Breast epithelium (tissue), 4 donors: Measurements from ENCODE around the gene SRGAP1. TPM values are rescaled to one million over a fixed set of nuclear protein-coding genes. Genes with fewer than 3 reads are reported as not detected.
"Not testable (repeated sequence)": the region's sequence is repeated elsewhere in the genome, so short reads cannot be mapped to it uniquely, and the experiment has no call there.

Experiments used
- DNase-seq, 2 donors: peaks; one replicate each; pipeline ENCODE4 v3.0.0-alpha.2; 2019; ENCODE audit warnings: low spot score in 2 of 2
- H3K27ac ChIP-seq, 2 donors: fragments of 200-600 bp; sonication (generic) in 1 of 2; one replicate each; pipeline ENCODE4 v1.5.1; 2016 to 2019; ENCODE audit warnings: mild to moderate bottlenecking in 1 of 2
- H3K27me3 ChIP-seq, 2 donors: fragments of 200-600 bp; sonication (generic) in 1 of 2; one replicate each; pipeline versions ENCODE4 v1.5.1 to v1.6.0; 2017 to 2019; ENCODE audit warnings: control low read depth in 1 of 2, mild to moderate bottlenecking in 1 of 2
- H3K36me3 ChIP-seq: fragments of 200-600 bp; one replicate; pipeline ENCODE4 v1.5.1; 2019
- H3K4me1 ChIP-seq, 2 donors: fragments of 200-600 bp; sonication (generic); one replicate each; pipeline ENCODE4 v1.5.1; 2016 to 2019; ENCODE audit warnings: control low read depth in 1 of 2
- H3K4me3 ChIP-seq, 3 donors: fragments of 200-600 bp; sonication (generic); 1 replicate in 2 of 3; 2 replicates in 1 of 3; pipeline ENCODE4 v1.5.1; 2016 to 2019; ENCODE audit warnings: mild to moderate bottlenecking in 3 of 3, moderate library complexity in 2 of 3
- H3K9me3 ChIP-seq, 2 donors: fragments of 200-600 bp; sonication (generic) in 1 of 2; one replicate each; pipeline ENCODE4 v1.5.1; 2016 to 2019; ENCODE audit warnings: control low read depth in 1 of 2
- POLR2A ChIP-seq: fragments of 450-650 bp; IDR thresholded peaks from one replicate; pipeline ENCODE4 v1.6.1; 2016; ENCODE audit warnings: antibody characterized with exemption, mild to moderate bottlenecking, moderate library complexity
- POLR2AphosphoS5 ChIP-seq, 3 donors: sonication (generic); formaldehyde crosslinking; IDR thresholded peaks; one replicate each; pipeline ENCODE4 v1.6.1; 2017; ENCODE audit warnings: antibody characterized with exemption in 3 of 3
- intact Hi-C: fragments of 100-400 bp; cut with DNase I; formaldehyde crosslinking; loops from one replicate; pipeline ENCODE4 v1.15.1; 2023; ENCODE audit warnings: low total_unique reads
- total RNA-seq, 3 donors: library from RNA; depleted of rRNA; stranded (reverse); fragments of >200 nt; gene quantifications; one replicate each; pipeline ENCODE4 v1.1.0, GENCODE V29; 2016
- TF ChIP-seq, protein P1 (sequence below), 3 donors: fragments of 450-650 bp; IDR thresholded peaks; one replicate each; pipeline ENCODE4 v1.5.1; 2016 to 2017; ENCODE audit warnings: antibody characterized with exemption in 3 of 3, mild to moderate bottlenecking in 3 of 3, moderate library complexity in 3 of 3

Gene SRGAP1
- total RNA-seq, 3 donors from 2014 or later = 20.3 to 58.7 (median 29.3) TPM

GRCh38 chr12:63857771-63858670 is 13.5 kb downstream of the SRGAP1 start:
- no peaks in the 10 kb centered on the region for H3K9me3 ChIP-seq
- H3K27ac ChIP-seq = no peak overlapping the region
- no peaks in the 10 kb centered on the region for H3K4me1 ChIP-seq
- H3K36me3 ChIP-seq = no peaks in the 10 kb centered on the region
- intact Hi-C loops = no loop called here
- H3K27me3 ChIP-seq = no peaks in the 10 kb centered on the region
- DNase-seq = no peak
- no peak overlapping the region for H3K4me3 ChIP-seq
- no peak for TF ChIP-seq POLR2A

DNA sequence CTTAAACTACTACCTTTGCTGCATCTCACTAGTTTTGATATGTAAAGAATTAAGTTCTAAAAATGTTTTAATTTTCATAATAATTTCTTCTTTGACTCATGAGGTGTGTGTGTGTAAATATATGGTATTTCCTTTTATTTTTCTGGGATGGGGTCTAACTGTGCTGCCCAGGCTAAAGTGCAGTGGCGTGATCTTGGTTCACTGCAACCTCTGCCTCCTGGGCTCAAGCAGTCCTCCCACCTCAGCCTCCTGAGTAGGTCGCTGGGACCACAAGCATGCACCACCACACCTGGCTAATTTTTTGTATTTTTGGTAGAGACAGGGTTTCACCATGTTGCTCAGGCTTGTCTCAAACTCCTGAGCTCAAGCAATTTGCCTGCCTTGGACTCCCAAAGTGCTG is 15.4 kb downstream of the SRGAP1 start:
- intact Hi-C loops, H3K27me3 ChIP-seq, H3K4me3 ChIP-seq, H3K4me1 ChIP-seq, H3K36me3 ChIP-seq, H3K27ac ChIP-seq, H3K9me3 ChIP-seq, DNase-seq: not testable (repeated sequence)

DNA sequence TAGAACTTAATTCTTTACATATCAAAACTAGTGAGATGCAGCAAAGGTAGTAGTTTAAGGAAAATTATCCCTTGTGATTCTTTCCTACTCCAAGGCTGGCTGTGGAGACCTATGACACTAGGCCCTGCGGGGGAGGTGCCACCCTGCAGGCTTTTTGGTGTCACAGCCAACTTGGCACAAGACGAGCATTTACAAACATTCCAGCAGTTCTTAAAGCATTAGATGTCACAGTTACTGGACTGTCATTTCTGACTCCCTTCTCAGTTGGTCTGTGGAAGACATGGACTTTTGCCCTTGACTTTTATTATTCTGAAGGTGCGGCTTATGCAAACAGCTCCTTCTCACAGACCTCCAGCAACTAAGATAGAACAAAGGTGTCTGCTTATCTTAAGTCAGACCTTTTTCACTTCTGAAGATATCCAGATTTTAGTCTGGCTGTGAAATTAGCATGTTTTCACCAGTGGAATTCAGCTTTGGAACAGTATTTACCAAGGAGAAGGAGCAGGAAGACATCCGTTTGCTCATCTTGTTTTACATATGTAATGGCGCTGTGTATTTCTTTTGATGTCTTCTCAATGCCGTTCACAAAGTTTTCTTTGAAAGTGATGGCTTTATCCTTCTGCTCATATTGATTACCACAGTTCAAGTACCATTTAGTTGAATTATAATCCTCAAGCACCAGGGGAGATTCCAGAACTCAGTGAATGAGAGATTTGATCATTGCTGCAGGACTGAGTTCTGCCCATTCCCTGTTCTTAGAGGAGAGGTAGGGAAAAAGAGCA is 17.9 kb downstream of the SRGAP1 start:
- TF ChIP-seq POLR2A (no peak), POLR2AphosphoS5 (IDR thresholded peaks at IDR 0.05) (no peak)
- TF ChIP-seq, protein P1, sequence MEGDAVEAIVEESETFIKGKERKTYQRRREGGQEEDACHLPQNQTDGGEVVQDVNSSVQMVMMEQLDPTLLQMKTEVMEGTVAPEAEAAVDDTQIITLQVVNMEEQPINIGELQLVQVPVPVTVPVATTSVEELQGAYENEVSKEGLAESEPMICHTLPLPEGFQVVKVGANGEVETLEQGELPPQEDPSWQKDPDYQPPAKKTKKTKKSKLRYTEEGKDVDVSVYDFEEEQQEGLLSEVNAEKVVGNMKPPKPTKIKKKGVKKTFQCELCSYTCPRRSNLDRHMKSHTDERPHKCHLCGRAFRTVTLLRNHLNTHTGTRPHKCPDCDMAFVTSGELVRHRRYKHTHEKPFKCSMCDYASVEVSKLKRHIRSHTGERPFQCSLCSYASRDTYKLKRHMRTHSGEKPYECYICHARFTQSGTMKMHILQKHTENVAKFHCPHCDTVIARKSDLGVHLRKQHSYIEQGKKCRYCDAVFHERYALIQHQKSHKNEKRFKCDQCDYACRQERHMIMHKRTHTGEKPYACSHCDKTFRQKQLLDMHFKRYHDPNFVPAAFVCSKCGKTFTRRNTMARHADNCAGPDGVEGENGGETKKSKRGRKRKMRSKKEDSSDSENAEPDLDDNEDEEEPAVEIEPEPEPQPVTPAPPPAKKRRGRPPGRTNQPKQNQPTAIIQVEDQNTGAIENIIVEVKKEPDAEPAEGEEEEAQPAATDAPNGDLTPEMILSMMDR (IDR thresholded peaks at IDR 0.05) = no peak
- Histone ChIP-seq H3K4me3 (no peak overlapping the region), H3K36me3 (no peaks in the 10 kb centered on the region), H3K27ac (peak overlapping the region; percentile 49 to 53), H3K4me1 (no peaks in the 10 kb centered on the region), H3K9me3 (no peaks in the 10 kb centered on the region), H3K27me3 (no peaks in the 10 kb centered on the region)
- DNase-seq = peak in 1 of 2 donors; percentile 38
- intact Hi-C loops = no loop called here

GRCh38 chr12:63862969-63863230 is 18.4 kb downstream of the SRGAP1 start:
- H3K36me3 ChIP-seq = no peaks in the 10 kb centered on the region
- no peaks in the 10 kb centered on the region for H3K27me3 ChIP-seq
- peak overlapping the region; percentile 49 to 53 for H3K27ac ChIP-seq
- DNase-seq = no peak
- H3K4me3 ChIP-seq = no peak overlapping the region
- intact Hi-C loops = no loop called here
- H3K9me3 ChIP-seq = no peaks in the 10 kb centered on the region
- no peaks in the 10 kb centered on the region for H3K4me1 ChIP-seq
- TF ChIP-seq POLR2A (no peak), POLR2AphosphoS5 (IDR thresholded peaks at IDR 0.05) (no peak)
- TF ChIP-seq, protein P1 (IDR thresholded peaks at IDR 0.05) = no peak

DNA sequence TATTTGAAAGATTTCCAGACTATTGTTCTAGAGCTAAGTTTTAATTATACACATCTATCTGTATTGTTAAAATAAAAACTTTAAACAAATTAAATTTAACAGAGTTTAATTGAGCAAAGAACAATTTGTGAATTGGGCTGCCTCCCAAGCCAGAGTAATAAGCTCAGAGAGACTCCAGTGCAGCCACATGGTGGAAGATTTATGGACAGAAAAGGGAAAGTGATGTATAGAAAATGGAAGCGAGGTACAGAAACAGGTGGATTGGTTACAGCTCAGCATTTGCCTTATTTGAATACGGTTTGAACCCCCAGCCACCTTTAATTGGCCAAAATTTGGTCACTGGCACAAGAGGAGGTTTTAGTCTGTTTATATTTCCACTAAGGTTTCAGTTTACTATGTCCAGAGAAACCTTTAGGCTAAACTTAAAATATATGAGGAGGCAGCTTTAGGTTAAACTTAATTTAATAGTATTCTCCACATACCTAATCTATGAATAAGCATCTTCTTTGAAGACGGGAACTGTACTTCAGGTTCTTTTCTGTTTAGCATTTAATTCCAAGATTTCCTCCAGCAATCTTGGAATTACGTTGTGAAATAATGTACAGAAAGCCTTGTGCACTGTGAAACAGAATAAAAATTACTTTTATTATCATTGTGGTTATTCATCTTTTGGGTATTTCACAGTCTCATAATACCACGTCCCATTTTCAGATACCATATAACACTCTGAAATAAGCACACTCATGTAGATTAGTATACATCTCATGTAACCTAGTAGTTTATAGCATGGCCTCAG is 19.4 kb downstream of the SRGAP1 start:
- DNase-seq = no peak
- Histone ChIP-seq H3K27me3 (no peaks in the 10 kb centered on the region), H3K27ac (peak overlapping the region in 1 of 2 donors; percentile 10), H3K9me3 (no peaks in the 10 kb centered on the region), H3K36me3 (no peaks in the 10 kb centered on the region), H3K4me3 (no peak overlapping the region), H3K4me1 (no peaks in the 10 kb centered on the region)
- intact Hi-C loops = no loop called here
- TF ChIP-seq, protein P1 (IDR thresholded peaks at IDR 0.05) = no peak
- TF ChIP-seq POLR2AphosphoS5 (IDR thresholded peaks at IDR 0.05) (no peak), POLR2A (no peak)

DNA sequence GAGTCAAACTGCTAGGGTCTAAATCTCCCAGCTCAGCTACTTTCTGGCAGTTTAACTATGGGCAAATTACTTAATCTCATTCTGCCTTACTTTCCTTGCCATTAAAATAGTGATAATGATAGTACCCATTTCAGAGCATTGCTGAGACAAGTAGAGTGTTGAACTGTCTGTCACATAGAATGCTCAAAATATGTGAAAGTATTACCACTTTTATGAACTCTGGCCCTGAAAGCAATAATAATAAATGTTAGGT is 19.9 kb downstream of the SRGAP1 start:
- intact Hi-C loops = no loop called here
- Histone ChIP-seq H3K27me3 (no peaks in the 10 kb centered on the region), H3K4me3 (no peak overlapping the region), H3K4me1 (no peaks in the 10 kb centered on the region), H3K27ac (no peak overlapping the region), H3K36me3 (no peaks in the 10 kb centered on the region), H3K9me3 (no peaks in the 10 kb centered on the region)
- no peak for DNase-seq
- TF ChIP-seq, protein P1 (IDR thresholded peaks at IDR 0.05) = no peak
- TF ChIP-seq POLR2AphosphoS5 (IDR thresholded peaks at IDR 0.05) = no peak
- no peak for TF ChIP-seq POLR2A
